Measurements from ENCODE around the gene FKBP5. TPM values are rescaled to one million over a fixed set of nuclear protein-coding genes. Genes with fewer than 3 reads are reported as not detected.

The FKBP5 gene
- total RNA-seq, 1 experiment from 2014 or later, result 12.4 TPM

GRCh38 chr6:35552285-35552917, 136.3 kb downstream of the FKBP5 start:
- H3K9ac ChIP-seq (ENCODE audit: low read length), result no peak overlapping the region
- intact Hi-C loops (cut with micrococcal nuclease), result loop anchor here (2.0 kb wide), 1 partner anchor 30 kb away; no protein-coding TSS in a partner anchor
- BruUV-seq (replicated peaks), result no TSS peak

GRCh38 chr6:35550437-35550836, 138.3 kb downstream of the FKBP5 start:
- POLR2A ChIA-PET (ENCODE audit: unreplicated experiment), result no interaction called here
- CTCF ChIA-PET, result no interaction called here
- H3K36me3 ChIP-seq (ENCODE audit: low read depth, low read length), result no peaks in the 10 kb centered on the region
- H3K79me2 ChIP-seq (ENCODE audit: low read length), result no peaks in the 10 kb centered on the region
- no peaks in the 10 kb centered on the region for H3K9me2 ChIP-seq (replicated peaks; ENCODE audit: low read length)
- TF ChIP-seq EZH2 (IDR thresholded peaks at IDR 0.05; ENCODE audit: low read length, unreplicated experiment) (no peak), EZH2phosphoT487 (IDR thresholded peaks at IDR 0.05; ENCODE audit: borderline replicate concordance, low read length) (no peak), CTCF (conservative IDR thresholded peaks at IDR 0.05; ENCODE audit: low read depth, low read length) (no peak)
- H3K9ac ChIP-seq (ENCODE audit: low read length), result no peak overlapping the region
- DNase-seq (no peak), ATAC-seq (no peak)
- no TSS peak for BruUV-seq (replicated peaks)
- H4K20me1 ChIP-seq (ENCODE audit: low read length), result no peaks in the 10 kb centered on the region
- peaks cover 9% of the 10 kb centered on the region; the same call in 1 of the 2 replicates for H3K9me3 ChIP-seq (ENCODE audit: low read length)
- H3K4me1 ChIP-seq (ENCODE audit: insufficient read depth, low read length), result 0 out of 2 replicates have a peak, but pooled peaks cover under 1% of the 10 kb centered on the region
- no peaks in the 10 kb centered on the region for H3F3A ChIP-seq (ENCODE audit: low read length, unreplicated experiment)
- no peak overlapping the region for H3K27ac ChIP-seq (ENCODE audit: low read length)
- H3K4me3 ChIP-seq (ENCODE audit: low read length), result no peak overlapping the region
- no peak overlapping the region for H3K4me2 ChIP-seq (ENCODE audit: low read length)
- intact Hi-C loops (cut with micrococcal nuclease), result no loop called here
- H2AFZ ChIP-seq (ENCODE audit: low read length), result no peak overlapping the region
- no peaks in the 10 kb centered on the region for H3K27me3 ChIP-seq (ENCODE audit: low read length)

More at GRCh38 chr6:35552285-35552917, 136.3 kb downstream of the FKBP5 start:
- CTCF ChIA-PET, result interaction anchor here (0.5 to 1.0 kb wide), 6 partner anchors 9 to 270 kb away, joined by 3 to 4 read pairs (median 3); partner anchors contain the start of gene FANCE
- Histone ChIP-seq H3K79me2 (ENCODE audit: low read length) (no peaks in the 10 kb centered on the region), H3F3A (ENCODE audit: low read length, unreplicated experiment) (no peaks in the 10 kb centered on the region), H3K4me2 (ENCODE audit: low read length) (no peak overlapping the region), H3K4me3 (ENCODE audit: low read length) (no peak overlapping the region), H3K27ac (ENCODE audit: low read length) (no peak overlapping the region), H2AFZ (ENCODE audit: low read length) (no peak overlapping the region), H4K20me1 (ENCODE audit: low read length) (no peaks in the 10 kb centered on the region), H3K9me2 (replicated peaks; ENCODE audit: low read length) (no peaks in the 10 kb centered on the region), H3K27me3 (ENCODE audit: low read length) (no peaks in the 10 kb centered on the region), H3K4me1 (ENCODE audit: insufficient read depth, low read length) (no peaks in the 10 kb centered on the region), H3K36me3 (ENCODE audit: low read depth, low read length) (no peaks in the 10 kb centered on the region), H3K9me3 (ENCODE audit: low read length) (peaks cover 9% of the 10 kb centered on the region; the same call in 1 of the 2 replicates)
- peak; percentile 80 for DNase-seq
- POLR2A ChIA-PET (ENCODE audit: unreplicated experiment), result interaction anchor here (0.8 kb wide), 1 partner anchor 119 kb away, joined by 3 read pairs; no protein-coding TSS in a partner anchor
- ATAC-seq, result peak; percentile 40; the same call in 1 of the 2 replicates
- no peak for TF ChIP-seq EZH2phosphoT487 (IDR thresholded peaks at IDR 0.05; ENCODE audit: borderline replicate concordance, low read length)
- peak; percentile 94 for TF ChIP-seq CTCF (conservative IDR thresholded peaks at IDR 0.05; ENCODE audit: low read depth, low read length)

GRCh38 chr6:35547676-35548075, 141.0 kb downstream of the FKBP5 start:
- Histone ChIP-seq H3K9me2 (replicated peaks; ENCODE audit: low read length) (no peaks in the 10 kb centered on the region), H3K4me3 (ENCODE audit: low read length) (no peak overlapping the region), H3K4me1 (ENCODE audit: insufficient read depth, low read length) (peaks cover 10% of the 10 kb centered on the region), H3K27ac (ENCODE audit: low read length) (no peak overlapping the region), H3K27me3 (ENCODE audit: low read length) (no peaks in the 10 kb centered on the region), H4K20me1 (ENCODE audit: low read length) (no peaks in the 10 kb centered on the region), H3K9ac (ENCODE audit: low read length) (no peak overlapping the region), H3K4me2 (ENCODE audit: low read length) (no peak overlapping the region), H3F3A (ENCODE audit: low read length, unreplicated experiment) (no peaks in the 10 kb centered on the region), H3K79me2 (ENCODE audit: low read length) (no peaks in the 10 kb centered on the region), H3K36me3 (ENCODE audit: low read depth, low read length) (no peaks in the 10 kb centered on the region), H3K9me3 (ENCODE audit: low read length) (peaks cover 9% of the 10 kb centered on the region; the same call in 1 of the 2 replicates), H2AFZ (ENCODE audit: low read length) (peak overlapping the region; percentile 27; the same call in 1 of the 2 replicates)
- POLR2A ChIA-PET (ENCODE audit: unreplicated experiment), result no interaction called here
- BruUV-seq (replicated peaks), result no TSS peak
- no peak for DNase-seq
- no peak for TF ChIP-seq EZH2 (IDR thresholded peaks at IDR 0.05; ENCODE audit: low read length, unreplicated experiment)
- no peak for TF ChIP-seq EZH2phosphoT487 (IDR thresholded peaks at IDR 0.05; ENCODE audit: borderline replicate concordance, low read length)
- TF ChIP-seq CTCF (conservative IDR thresholded peaks at IDR 0.05; ENCODE audit: low read depth, low read length), result no peak
- CTCF ChIA-PET, result interaction anchor here (0.5 kb wide), 1 partner anchor 17 kb away, joined by 3 read pairs; no protein-coding TSS in a partner anchor
- intact Hi-C loops (cut with micrococcal nuclease), result no loop called here
- ATAC-seq, result no peak

Data from PC-3 (cell line).